Neutrophil (primary cell): Measurements from ENCODE around the gene CLDN20.
"Not testable (repeated sequence)": the region's sequence is repeated elsewhere in the genome, so short reads cannot be mapped to it uniquely, and the experiment has no call there.

ENCODE experiments used
- H3K27ac ChIP-seq: fragments of 200-600 bp; sonication (generic); 2 replicates; pipeline ENCODE4 v1.5.1; 2016; ENCODE audit warnings: mild to moderate bottlenecking, moderate library complexity
- H3K27me3 ChIP-seq: fragments of 200-600 bp; sonication (generic); 2 replicates; pipeline ENCODE4 v1.6.0; 2016; ENCODE audit warnings: mild to moderate bottlenecking
- H3K36me3 ChIP-seq: fragments of 200-600 bp; sonication (generic); 2 replicates; pipeline ENCODE4 v1.5.1; 2017
- H3K4me1 ChIP-seq, 2 experiments: fragments of 200-600 bp in 1 of 2; sonication (generic) in 1 of 2; 1 replicate in 1 of 2; 2 replicates in 1 of 2; pipeline versions ENCODE4 v1.5.1 to v1.6.1; 2013 to 2016; ENCODE audit warnings: low read depth in 1 of 2, low read length in 1 of 2, mild to moderate bottlenecking in 1 of 2, moderate library complexity in 1 of 2; ENCODE audit not compliant: control insufficient read depth in 1 of 2, insufficient read depth in 1 of 2
- H3K4me3 ChIP-seq, 2 experiments: fragments of 200-600 bp in 1 of 2; sonication (generic) in 1 of 2; 1 replicate in 1 of 2; 2 replicates in 1 of 2; pipeline ENCODE4 v1.5.1; 2013 to 2016; ENCODE audit warnings: low read depth in 1 of 2, low read length in 1 of 2, mild to moderate bottlenecking in 1 of 2, moderate library complexity in 1 of 2
- H3K9me3 ChIP-seq: fragments of 200-600 bp; sonication (generic); 2 replicates; pipeline ENCODE4 v1.5.1; 2016
- TF ChIP-seq, protein P1 (sequence below): fragments of 200-600 bp; sonication (generic); IDR thresholded peaks from 2 replicates; pipeline ENCODE4 v1.5.1; 2016; ENCODE audit warnings: antibody characterized with exemption

The CLDN20 gene

DNA sequence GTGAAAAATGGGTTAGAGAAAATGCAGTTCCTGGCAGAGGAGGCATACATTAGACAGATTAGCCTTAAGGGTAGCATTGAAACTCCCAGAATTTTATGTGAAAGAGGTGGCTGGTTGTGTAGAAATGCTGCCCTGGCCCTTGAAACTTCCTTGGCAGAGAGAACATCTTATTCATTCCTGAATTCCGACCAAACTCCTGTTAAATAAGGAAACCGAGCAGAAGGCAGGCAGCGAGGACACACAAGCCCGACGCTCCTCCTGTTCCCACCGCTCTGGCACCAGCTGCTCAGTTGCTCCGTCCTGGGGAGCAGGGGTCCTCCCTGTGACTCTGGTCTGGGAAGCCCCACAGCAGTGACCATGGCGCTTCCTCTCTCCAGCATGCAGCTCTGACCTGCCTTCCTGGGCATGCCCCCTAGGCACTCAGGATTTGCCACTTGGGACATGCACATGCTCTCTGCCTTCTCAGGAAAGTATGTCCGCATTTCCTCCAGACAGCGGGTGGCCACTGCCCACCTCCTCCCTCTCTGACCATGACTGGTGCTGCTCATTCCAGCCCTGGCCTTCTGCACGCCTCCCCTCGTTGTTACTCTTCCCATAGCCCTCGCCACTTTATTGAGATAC is 35.2 kb upstream of the CLDN20 start:
- no peaks in the 10 kb centered on the region for H3K36me3 ChIP-seq
- H3K4me3 ChIP-seq = no peak overlapping the region
- H3K27ac ChIP-seq = no peak overlapping the region
- TF ChIP-seq, protein P1, sequence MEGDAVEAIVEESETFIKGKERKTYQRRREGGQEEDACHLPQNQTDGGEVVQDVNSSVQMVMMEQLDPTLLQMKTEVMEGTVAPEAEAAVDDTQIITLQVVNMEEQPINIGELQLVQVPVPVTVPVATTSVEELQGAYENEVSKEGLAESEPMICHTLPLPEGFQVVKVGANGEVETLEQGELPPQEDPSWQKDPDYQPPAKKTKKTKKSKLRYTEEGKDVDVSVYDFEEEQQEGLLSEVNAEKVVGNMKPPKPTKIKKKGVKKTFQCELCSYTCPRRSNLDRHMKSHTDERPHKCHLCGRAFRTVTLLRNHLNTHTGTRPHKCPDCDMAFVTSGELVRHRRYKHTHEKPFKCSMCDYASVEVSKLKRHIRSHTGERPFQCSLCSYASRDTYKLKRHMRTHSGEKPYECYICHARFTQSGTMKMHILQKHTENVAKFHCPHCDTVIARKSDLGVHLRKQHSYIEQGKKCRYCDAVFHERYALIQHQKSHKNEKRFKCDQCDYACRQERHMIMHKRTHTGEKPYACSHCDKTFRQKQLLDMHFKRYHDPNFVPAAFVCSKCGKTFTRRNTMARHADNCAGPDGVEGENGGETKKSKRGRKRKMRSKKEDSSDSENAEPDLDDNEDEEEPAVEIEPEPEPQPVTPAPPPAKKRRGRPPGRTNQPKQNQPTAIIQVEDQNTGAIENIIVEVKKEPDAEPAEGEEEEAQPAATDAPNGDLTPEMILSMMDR = no peak
- H3K9me3 ChIP-seq = no peaks in the 10 kb centered on the region
- peaks cover 18% of the 10 kb centered on the region in 2 experiments for H3K4me1 ChIP-seq
- H3K27me3 ChIP-seq = no peaks in the 10 kb centered on the region

DNA sequence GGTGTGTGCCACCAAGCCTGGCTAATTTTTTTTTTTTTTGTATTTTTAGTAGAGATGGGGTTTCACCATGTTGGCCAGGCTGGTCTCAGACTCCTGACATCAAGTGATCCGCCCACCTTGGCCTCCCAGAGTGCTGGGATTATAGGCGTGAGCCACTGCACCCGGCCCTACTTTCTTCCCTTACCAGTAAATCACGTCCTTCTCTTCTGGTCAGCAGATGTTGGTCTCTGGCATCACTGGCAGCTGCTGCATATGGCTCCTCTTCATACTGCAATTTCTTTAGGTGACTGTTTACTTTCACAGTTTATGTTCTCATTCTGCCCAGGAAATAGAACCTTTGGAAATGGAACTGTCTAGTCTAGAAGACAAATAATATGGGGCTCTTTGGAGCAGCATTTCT is 32.8 kb upstream of the CLDN20 start:
- H3K9me3 ChIP-seq, H3K27ac ChIP-seq, H3K27me3 ChIP-seq, H3K36me3 ChIP-seq, H3K4me3 ChIP-seq, H3K4me1 ChIP-seq: not testable (repeated sequence)

DNA sequence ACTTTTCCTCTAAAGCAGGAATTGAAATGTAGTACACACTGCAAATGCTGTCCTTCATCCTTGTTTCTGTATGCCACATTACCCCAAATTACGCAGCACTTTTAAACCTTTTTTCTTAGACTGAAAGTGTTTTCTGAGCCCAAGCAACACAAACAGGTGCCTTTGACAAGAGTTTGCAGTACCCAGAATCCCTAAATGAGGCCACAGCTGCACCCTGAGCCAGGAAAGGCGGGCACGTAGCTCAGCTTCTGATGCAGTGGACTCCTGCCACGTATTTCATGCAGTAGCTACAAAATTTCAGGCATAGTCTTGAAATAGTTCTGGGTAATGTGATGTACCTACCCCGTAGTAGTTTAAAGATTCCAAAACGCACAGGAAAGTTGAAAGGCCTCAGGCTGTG is 31.0 kb upstream of the CLDN20 start:
- no peaks in the 10 kb centered on the region for H3K4me1 ChIP-seq
- H3K27ac ChIP-seq = no peak overlapping the region
- H3K4me3 ChIP-seq = no peak overlapping the region
- TF ChIP-seq, protein P1 = no peak
- no peaks in the 10 kb centered on the region for H3K27me3 ChIP-seq
- H3K36me3 ChIP-seq = no peaks in the 10 kb centered on the region
- no peaks in the 10 kb centered on the region for H3K9me3 ChIP-seq

DNA sequence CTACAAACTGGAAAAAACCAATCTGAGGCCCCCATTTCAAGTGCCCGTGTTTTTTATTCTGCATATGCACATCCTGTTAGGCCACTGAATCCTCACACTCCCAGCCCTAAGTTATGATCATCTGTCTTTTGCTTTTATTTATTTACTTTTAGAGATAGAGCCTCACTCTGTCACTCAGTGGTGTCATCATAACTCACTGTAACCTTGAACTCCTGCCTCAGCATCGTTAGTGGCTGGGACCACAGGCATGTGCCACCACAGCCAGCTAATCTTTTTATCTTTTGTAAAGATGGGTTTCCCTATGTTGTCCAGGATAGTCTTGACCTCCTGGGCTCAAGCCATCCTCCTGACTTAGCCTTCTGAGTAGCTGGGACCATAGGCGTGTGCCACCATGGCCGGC is 29.6 kb upstream of the CLDN20 start:
- Histone ChIP-seq H3K4me3 (no peak overlapping the region), H3K27me3 (no peaks in the 10 kb centered on the region), H3K36me3 (no peaks in the 10 kb centered on the region), H3K4me1 (no peaks in the 10 kb centered on the region), H3K9me3 (no peaks in the 10 kb centered on the region), H3K27ac (no peak overlapping the region)
- TF ChIP-seq, protein P1 = no peak

DNA sequence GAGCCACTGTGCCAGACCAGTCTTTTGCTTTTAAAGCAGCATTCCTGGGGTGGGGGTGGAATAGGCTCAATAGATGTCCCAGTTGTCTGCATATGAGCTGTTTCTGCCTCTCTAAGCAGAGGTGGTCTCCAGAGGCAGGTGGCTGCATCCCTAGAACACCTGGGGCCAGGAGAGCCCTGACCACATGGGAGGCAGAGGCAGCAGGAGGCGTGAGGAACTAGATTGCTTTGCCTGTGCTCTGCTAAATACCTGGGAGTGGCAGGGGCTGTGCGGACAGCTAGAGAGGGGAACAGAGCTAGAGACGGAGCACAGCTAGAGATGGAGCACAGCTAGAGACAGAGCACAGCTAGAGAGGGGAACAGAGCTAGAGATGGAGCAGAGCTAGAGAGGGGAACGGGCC is 29.1 kb upstream of the CLDN20 start:
- Histone ChIP-seq H3K27ac (no peak overlapping the region), H3K4me3 (no peak overlapping the region), H3K36me3 (no peaks in the 10 kb centered on the region), H3K4me1 (no peaks in the 10 kb centered on the region), H3K27me3 (no peaks in the 10 kb centered on the region), H3K9me3 (no peaks in the 10 kb centered on the region)
- TF ChIP-seq, protein P1 = no peak

DNA sequence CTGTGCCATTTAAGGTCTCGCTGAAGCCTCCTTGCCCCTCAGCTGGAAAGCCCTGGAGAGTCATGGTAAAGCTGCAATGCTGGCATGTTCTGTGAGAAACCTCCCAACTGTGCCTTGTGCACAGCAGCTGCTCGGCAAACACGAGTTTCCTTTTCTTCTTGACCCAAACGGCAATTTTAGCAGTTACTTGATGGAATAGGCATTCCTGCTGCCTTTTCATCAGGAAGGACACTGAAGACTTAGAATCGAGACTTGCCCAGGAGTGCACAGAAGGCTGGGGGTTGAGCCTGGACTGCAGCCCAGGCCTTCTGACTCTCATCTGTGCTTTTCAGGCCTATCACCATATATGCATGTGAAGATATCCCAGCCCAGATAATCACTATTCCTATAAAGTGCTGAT is 28.7 kb upstream of the CLDN20 start:
- Histone ChIP-seq H3K27me3 (no peaks in the 10 kb centered on the region), H3K4me3 (no peak overlapping the region), H3K4me1 (no peaks in the 10 kb centered on the region), H3K9me3 (no peaks in the 10 kb centered on the region), H3K36me3 (no peaks in the 10 kb centered on the region), H3K27ac (no peak overlapping the region)
- TF ChIP-seq, protein P1 = no peak
